ENCODE data around the gene BCAS2.

BCAS2 gene

GRCh38 chr1:114536043-114536442, 45.4 kb downstream of the BCAS2 start:
- no peak overlapping the region for H3K4me3 ChIP-seq (ENCODE audit: extremely low read depth, insufficient read depth, low read length, poor library complexity, severe bottlenecking)
- H3K9me3 ChIP-seq (ENCODE audit: control insufficient read depth, low read length), result no peaks in the 10 kb centered on the region
- no peaks in the 10 kb centered on the region for H3K4me1 ChIP-seq (ENCODE audit: control insufficient read depth, insufficient read depth, low read length, poor library complexity, severe bottlenecking)
- H3K36me3 ChIP-seq (ENCODE audit: control insufficient read depth, insufficient read depth, low read length), result no peaks in the 10 kb centered on the region
- no peak overlapping the region for H3K27ac ChIP-seq (ENCODE audit: low read depth, low read length, severe bottlenecking)
- WGBS, 2 experiments (ENCODE audit: insufficient coverage in 2 of 2), result 93 to 95% methylated on average over 6 of the region's 7 CpGs

- Histone ChIP-seq H3K27ac (ENCODE audit: low read depth, low read length, severe bottlenecking) (no peak overlapping the region), H3K9me3 (ENCODE audit: control insufficient read depth, low read length) (no peaks in the 10 kb centered on the region), H3K4me3 (ENCODE audit: extremely low read depth, insufficient read depth, low read length, poor library complexity, severe bottlenecking) (no peak overlapping the region), H3K36me3 (ENCODE audit: control insufficient read depth, insufficient read depth, low read length) (no peaks in the 10 kb centered on the region), H3K4me1 (ENCODE audit: control insufficient read depth, insufficient read depth, low read length, poor library complexity, severe bottlenecking) (no peaks in the 10 kb centered on the region)
- 80 to 100% methylated on average over 1 of the region's 1 CpG for WGBS, 2 experiments (ENCODE audit: insufficient coverage in 2 of 2)
These were observed 46.0 kb downstream of the BCAS2 start for GRCh38 chr1:114535401-114535800.

- Histone ChIP-seq H3K4me1 (ENCODE audit: control insufficient read depth, insufficient read depth, low read length, poor library complexity, severe bottlenecking) (no peaks in the 10 kb centered on the region), H3K27ac (ENCODE audit: low read depth, low read length, severe bottlenecking) (no peak overlapping the region), H3K4me3 (ENCODE audit: extremely low read depth, insufficient read depth, low read length, poor library complexity, severe bottlenecking) (no peak overlapping the region), H3K36me3 (ENCODE audit: control insufficient read depth, insufficient read depth, low read length) (no peaks in the 10 kb centered on the region), H3K9me3 (ENCODE audit: control insufficient read depth, low read length) (no peaks in the 10 kb centered on the region)
- no CpG with 5 or more reads among the region's 1 CpG for WGBS, 2 experiments (ENCODE audit: insufficient coverage in 2 of 2)
These were observed 50.3 kb downstream of the BCAS2 start for GRCh38 chr1:114531094-114531493.

- WGBS, 2 experiments (ENCODE audit: insufficient coverage in 2 of 2), result 100% methylated on average over 1 of the region's 2 CpGs; no CpG with 5 or more reads in 1 of the 2 experiments
These were observed 51.2 kb downstream of the BCAS2 start for GRCh38 chr1:114530224-114530623.

GRCh38 chr1:114524944-114525343, 56.5 kb downstream of the BCAS2 start:
- no peak overlapping the region for H3K4me3 ChIP-seq (ENCODE audit: extremely low read depth, insufficient read depth, low read length, poor library complexity, severe bottlenecking)
- no peak overlapping the region for H3K27ac ChIP-seq (ENCODE audit: low read depth, low read length, severe bottlenecking)
- H3K9me3 ChIP-seq (ENCODE audit: control insufficient read depth, low read length), result no peaks in the 10 kb centered on the region
- H3K36me3 ChIP-seq (ENCODE audit: control insufficient read depth, insufficient read depth, low read length), result no peaks in the 10 kb centered on the region
- no peaks in the 10 kb centered on the region for H3K4me1 ChIP-seq (ENCODE audit: control insufficient read depth, insufficient read depth, low read length, poor library complexity, severe bottlenecking)

More at GRCh38 chr1:114530224-114530623, 51.2 kb downstream of the BCAS2 start:
- no peaks in the 10 kb centered on the region for H3K9me3 ChIP-seq (ENCODE audit: control insufficient read depth, low read length)
- no peak overlapping the region for H3K27ac ChIP-seq (ENCODE audit: low read depth, low read length, severe bottlenecking)
- H3K4me1 ChIP-seq (ENCODE audit: control insufficient read depth, insufficient read depth, low read length, poor library complexity, severe bottlenecking), result no peaks in the 10 kb centered on the region
- no peak overlapping the region for H3K4me3 ChIP-seq (ENCODE audit: extremely low read depth, insufficient read depth, low read length, poor library complexity, severe bottlenecking)
- no peaks in the 10 kb centered on the region for H3K36me3 ChIP-seq (ENCODE audit: control insufficient read depth, insufficient read depth, low read length)

- Histone ChIP-seq H3K4me1 (ENCODE audit: control insufficient read depth, insufficient read depth, low read length, poor library complexity, severe bottlenecking) (no peaks in the 10 kb centered on the region), H3K27ac (ENCODE audit: low read depth, low read length, severe bottlenecking) (no peak overlapping the region), H3K4me3 (ENCODE audit: extremely low read depth, insufficient read depth, low read length, poor library complexity, severe bottlenecking) (no peak overlapping the region), H3K9me3 (ENCODE audit: control insufficient read depth, low read length) (peaks cover 2% of the 10 kb centered on the region), H3K36me3 (ENCODE audit: control insufficient read depth, insufficient read depth, low read length) (no peaks in the 10 kb centered on the region)
- WGBS, 2 experiments (ENCODE audit: insufficient coverage in 2 of 2), result no CpG with 5 or more reads among the region's 2 CpGs
These were observed 59.2 kb downstream of the BCAS2 start for GRCh38 chr1:114522264-114522575.

GRCh38 chr1:114521396-114522263, 59.8 kb downstream of the BCAS2 start:
- no peaks in the 10 kb centered on the region for H3K4me1 ChIP-seq (ENCODE audit: control insufficient read depth, insufficient read depth, low read length, poor library complexity, severe bottlenecking)
- H3K36me3 ChIP-seq (ENCODE audit: control insufficient read depth, insufficient read depth, low read length), result no peaks in the 10 kb centered on the region
- H3K9me3 ChIP-seq (ENCODE audit: control insufficient read depth, low read length), result peaks cover 6% of the 10 kb centered on the region
- no peak overlapping the region for H3K27ac ChIP-seq (ENCODE audit: low read depth, low read length, severe bottlenecking)
- no peak overlapping the region for H3K4me3 ChIP-seq (ENCODE audit: extremely low read depth, insufficient read depth, low read length, poor library complexity, severe bottlenecking)
- 71 to 95% methylated on average over 2 to 4 of the region's 8 CpGs for WGBS, 2 experiments (ENCODE audit: insufficient coverage in 2 of 2)

Measured in mesodermal cell (in vitro differentiated cells).